Measurements from ENCODE around the gene CFAP77.

DNA sequence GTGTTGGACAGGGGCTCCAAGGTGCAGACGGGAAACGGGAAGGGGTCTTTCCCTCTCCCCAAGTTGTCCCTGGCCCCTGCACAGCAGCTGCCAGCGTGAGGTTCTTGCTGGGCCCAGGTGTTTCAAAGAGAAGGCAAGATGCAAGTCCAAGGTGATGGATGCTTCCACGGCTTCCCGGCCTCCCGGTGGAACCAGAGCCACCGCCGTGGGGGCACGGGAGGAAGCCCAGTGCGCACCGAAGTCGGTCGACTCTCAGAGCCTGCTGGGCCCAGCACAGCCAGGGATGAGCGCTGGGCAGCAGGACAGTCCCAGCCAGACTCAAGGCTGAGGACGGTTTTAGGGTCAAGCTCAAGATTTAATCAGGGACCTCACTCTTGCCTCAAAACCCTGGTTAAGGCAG is 147.1 kb downstream of the CFAP77 start:
- TF ChIP-seq CTCF (IDR thresholded peaks at IDR 0.05) (no peak), POLR2A (IDR thresholded peaks at IDR 0.05) (no peak), POLR2AphosphoS5 (IDR thresholded peaks at IDR 0.05) (no peak), EP300 (IDR thresholded peaks at IDR 0.05; ENCODE audit: low read depth) (no peak)

Data from transverse colon (tissue), 4 donors.